NCI-H187 treated with DMSO at 0.1 percent for 48 hours (cell line): Measurements from ENCODE around the gene GPR55.

Experiments
- DNase-seq: peaks from one replicate; lab custom pipeline; 2025; lab: John Stamatoyannopoulos, UW

Gene GPR55

GRCh38 chr2:230866756-230867523, 58.1 kb downstream of the GPR55 start:
- no peak for DNase-seq

- no peak for DNase-seq
Measured at GRCh38 chr2:230865766-230866755, 59.0 kb downstream of the GPR55 start.

- no peak for DNase-seq
Measured at GRCh38 chr2:230865307-230865765, 59.7 kb downstream of the GPR55 start.

GRCh38 chr2:230864605-230865306, 60.3 kb downstream of the GPR55 start, which contains the start of gene ITM2C:
Gene ITM2C, plus strand, starts transcription at chr2:230864942. Its CDS starts 84 bp downstream, at chr2:230865026.
- DNase-seq = no peak

- no peak for DNase-seq
Measured at GRCh38 chr2:230864122-230864604, 60.9 kb downstream of the GPR55 start.

- no peak for DNase-seq
Measured at GRCh38 chr2:230863442-230864121, 61.5 kb downstream of the GPR55 start.

GRCh38 chr2:230863031-230863430, 62.0 kb downstream of the GPR55 start:
- DNase-seq = no peak

GRCh38 chr2:230862292-230862691, 62.8 kb downstream of the GPR55 start:
- DNase-seq = no peak

- DNase-seq = no peak
Measured at GRCh38 chr2:230861552-230862255, 63.3 kb downstream of the GPR55 start.
